ENCODE data around the gene TMEM52.

TMEM52 gene

GRCh38 chr1:1872329-1872994 is 46.6 kb downstream of the TMEM52 start:
- no peak for DNase-seq (ENCODE audit: low read depth)

GRCh38 chr1:1869469-1869868 is 49.6 kb downstream of the TMEM52 start:
- no peak for DNase-seq (ENCODE audit: low read depth)

All from CMK (cell line).